HAP-1 (cell line): ENCODE measurements around the gene SPAG6.
A peak's percentile ranks its signal among the peaks of the same experiment; 100 is the strongest.
"Not testable (repeated sequence)": the region's sequence is repeated elsewhere in the genome, so short reads cannot be mapped to it uniquely, and the experiment has no call there.

ENCODE experiments used
- DNase-seq, 2 experiments: peaks; one replicate each; pipeline ENCODE4 v3.0.0-alpha.2; 2016 to 2020; ENCODE audit warnings: low spot score in 2 of 2
- H3K27me3 ChIP-seq: fragments of 250-450 bp; sonication (Bioruptor Pico); 2 replicates; pipeline ENCODE4 v1.5.1; 2020; ENCODE audit warnings: low read depth, mild to moderate bottlenecking, moderate library complexity
- H3K36me3 ChIP-seq: fragments of 250-450 bp; sonication (Bioruptor Pico); replicated peaks from 2 replicates; pipeline ENCODE4 v1.5.1; 2020; ENCODE audit warnings: mild to moderate bottlenecking
- H3K4me1 ChIP-seq: fragments of 250-450 bp; sonication (Bioruptor Pico); 2 replicates; pipeline ENCODE4 v1.5.1; 2020; ENCODE audit warnings: mild to moderate bottlenecking
- H3K4me3 ChIP-seq: fragments of 250-450 bp; sonication (Bioruptor Pico); 2 replicates; pipeline ENCODE4 v1.5.1; 2020; ENCODE audit warnings: mild to moderate bottlenecking, moderate library complexity
- H3K9me3 ChIP-seq: fragments of 250-450 bp; sonication (Bioruptor Pico); 2 replicates; pipeline ENCODE4 v1.5.1; 2020; ENCODE audit warnings: mild to moderate bottlenecking, moderate library complexity
- in situ Hi-C: fragments of 300-500 bp; cut with MboI; formaldehyde crosslinking; loops from 3 replicates; pipeline ENCODE4 v1.14.3; 2020; ENCODE audit warnings: low sequenced_read_pairs, inconsistent platforms, mixed read lengths

The SPAG6 gene

DNA sequence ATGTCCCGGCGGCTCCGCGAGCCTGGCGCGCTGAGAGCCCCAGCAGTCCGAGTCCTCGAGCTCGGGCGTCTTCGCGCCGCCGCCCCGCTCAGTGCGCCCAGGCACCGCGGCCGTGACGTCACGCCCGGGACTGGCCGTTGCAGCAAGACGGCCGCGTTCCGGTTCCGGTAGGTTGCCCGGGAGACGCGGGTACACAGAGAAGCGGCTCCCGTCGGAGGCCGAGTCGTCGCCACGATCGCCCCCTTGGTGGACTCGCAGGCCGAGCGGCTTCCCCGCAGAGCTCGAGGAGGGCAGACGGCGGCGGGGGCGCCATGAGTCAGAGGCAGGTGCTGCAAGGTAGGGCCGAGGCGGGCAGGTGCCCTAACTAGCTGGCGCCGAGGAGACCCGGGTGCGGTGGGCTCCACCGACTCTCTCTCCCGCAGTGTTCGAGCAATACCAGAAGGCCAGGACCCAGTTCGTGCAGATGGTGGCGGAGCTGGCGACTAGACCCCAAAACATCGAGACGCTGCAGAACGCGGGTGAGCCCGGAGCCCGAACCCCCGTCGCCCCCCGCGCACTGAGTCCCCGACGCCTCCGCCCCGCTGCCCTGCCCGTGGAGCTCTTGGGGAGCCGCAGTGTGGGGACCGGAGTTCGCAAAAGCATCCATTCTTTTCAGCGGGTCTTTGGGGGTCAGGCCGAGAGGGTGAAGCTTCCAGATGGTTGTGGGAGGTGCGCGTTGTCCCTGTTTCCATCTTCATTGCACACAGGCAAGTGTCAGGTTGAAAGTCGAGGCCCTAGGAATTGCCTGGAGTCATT is at the start of gene SPAG6:
Gene SPAG6, plus strand, starts transcription at position 196 of the 795 bp plus-strand sequence. Its CDS starts 116 bp downstream, at position 312.
- Histone ChIP-seq H3K36me3 (no peaks in the 10 kb centered on the region), H3K4me3 (no peak within 1 kb of the TSS), H3K9me3 (no peaks in the 10 kb centered on the region), H3K27me3 (peaks cover 16% of the 10 kb centered on the region), H3K4me1 (peaks cover 35% of the 10 kb centered on the region)
- in situ Hi-C loops, result no loop called here
- DNase-seq, result no peak

DNA sequence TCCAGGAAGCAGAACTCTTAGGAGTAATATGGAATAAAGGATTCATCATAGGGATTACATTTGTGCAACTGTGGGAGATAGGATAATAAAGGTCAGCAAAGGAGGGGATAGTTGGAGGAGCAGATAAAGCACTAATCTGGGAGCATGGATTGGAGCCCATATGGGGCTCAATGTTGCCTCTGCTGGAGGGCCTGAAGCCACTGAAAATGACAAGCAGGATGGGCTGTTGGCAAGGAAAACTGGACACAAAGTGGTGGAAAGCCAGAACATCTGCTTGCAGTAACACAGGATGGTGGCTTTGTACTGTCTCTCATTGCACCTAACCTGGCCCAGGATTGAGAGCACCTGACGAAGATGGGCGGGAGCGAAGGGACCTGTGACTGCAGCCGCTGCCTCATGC is 44.1 kb upstream of the SPAG6 start:
- no peaks in the 10 kb centered on the region for H3K9me3 ChIP-seq
- in situ Hi-C loops, result no loop called here
- H3K36me3 ChIP-seq, result no peaks in the 10 kb centered on the region
- DNase-seq, result no peak
- no peaks in the 10 kb centered on the region for H3K27me3 ChIP-seq
- no peaks in the 10 kb centered on the region for H3K4me1 ChIP-seq
- H3K4me3 ChIP-seq, result no peak overlapping the region

DNA sequence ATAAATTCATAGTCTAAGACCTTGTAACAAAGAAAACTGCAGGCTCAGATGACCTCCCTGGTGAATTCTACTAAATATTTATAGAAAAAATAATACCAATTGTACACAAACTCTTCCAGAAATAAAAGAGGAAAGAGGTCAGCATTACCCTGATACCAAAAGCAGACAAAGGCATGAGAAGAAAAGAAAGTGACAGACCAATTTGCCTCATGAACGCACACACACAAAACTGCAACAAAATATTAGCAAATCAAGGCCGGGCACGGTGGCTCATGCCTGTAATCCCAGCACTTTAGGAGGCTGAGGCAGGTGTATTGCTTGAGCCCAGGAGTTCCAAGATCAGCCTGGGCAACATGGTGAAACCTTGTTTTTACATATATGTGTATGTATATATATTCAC is 41.8 kb upstream of the SPAG6 start:
- H3K36me3 ChIP-seq, result no peaks in the 10 kb centered on the region
- H3K4me1 ChIP-seq, result no peaks in the 10 kb centered on the region
- H3K4me3 ChIP-seq, result no peak overlapping the region
- H3K27me3 ChIP-seq, result no peaks in the 10 kb centered on the region
- no peaks in the 10 kb centered on the region for H3K9me3 ChIP-seq
- in situ Hi-C loops, result no loop called here
- DNase-seq, result no peak

DNA sequence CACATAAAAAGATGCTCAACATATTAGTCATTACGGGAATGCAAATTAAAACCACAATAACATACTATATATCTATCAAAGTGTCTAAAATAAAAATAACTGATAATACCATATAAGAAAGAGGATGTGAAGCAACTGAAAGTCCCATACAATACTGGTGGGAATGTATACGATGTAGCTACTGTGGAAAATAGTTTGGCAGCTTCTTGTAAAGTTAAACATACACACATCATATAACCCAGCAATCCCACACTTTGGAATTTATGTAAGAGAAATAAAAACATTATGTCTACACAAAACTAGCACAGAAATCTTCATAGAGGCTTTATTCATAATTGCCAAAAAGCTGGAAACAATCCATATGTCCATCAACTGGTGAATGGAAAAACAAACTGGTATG is 39.6 kb upstream of the SPAG6 start:
- H3K4me1 ChIP-seq, result no peaks in the 10 kb centered on the region
- in situ Hi-C loops, result no loop called here
- H3K4me3 ChIP-seq, result no peak overlapping the region
- H3K9me3 ChIP-seq, result no peaks in the 10 kb centered on the region
- H3K27me3 ChIP-seq, result no peaks in the 10 kb centered on the region
- no peaks in the 10 kb centered on the region for H3K36me3 ChIP-seq
- no peak for DNase-seq

DNA sequence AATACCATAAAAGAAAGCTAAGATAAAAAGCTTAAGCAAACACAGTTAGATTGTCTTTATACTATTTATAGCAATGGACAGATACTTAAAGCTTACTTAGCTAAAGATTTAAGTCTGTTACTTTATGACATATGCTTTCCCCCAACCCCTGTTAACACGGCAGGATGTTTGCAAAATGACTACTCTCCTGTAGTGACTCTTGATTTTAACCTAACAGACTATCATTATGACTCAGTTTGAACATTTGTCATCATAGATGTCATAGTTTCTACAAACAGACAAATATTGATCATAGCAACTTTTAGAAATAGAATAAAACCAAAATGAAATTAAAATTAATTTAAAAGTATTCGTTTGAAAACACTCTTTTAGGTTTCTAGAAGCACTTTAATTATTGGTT is 36.9 kb upstream of the SPAG6 start:
- no peaks in the 10 kb centered on the region for H3K36me3 ChIP-seq
- DNase-seq, result no peak
- H3K4me3 ChIP-seq, result no peak overlapping the region
- H3K4me1 ChIP-seq, result no peaks in the 10 kb centered on the region
- no peaks in the 10 kb centered on the region for H3K9me3 ChIP-seq
- in situ Hi-C loops, result no loop called here
- H3K27me3 ChIP-seq, result no peaks in the 10 kb centered on the region

DNA sequence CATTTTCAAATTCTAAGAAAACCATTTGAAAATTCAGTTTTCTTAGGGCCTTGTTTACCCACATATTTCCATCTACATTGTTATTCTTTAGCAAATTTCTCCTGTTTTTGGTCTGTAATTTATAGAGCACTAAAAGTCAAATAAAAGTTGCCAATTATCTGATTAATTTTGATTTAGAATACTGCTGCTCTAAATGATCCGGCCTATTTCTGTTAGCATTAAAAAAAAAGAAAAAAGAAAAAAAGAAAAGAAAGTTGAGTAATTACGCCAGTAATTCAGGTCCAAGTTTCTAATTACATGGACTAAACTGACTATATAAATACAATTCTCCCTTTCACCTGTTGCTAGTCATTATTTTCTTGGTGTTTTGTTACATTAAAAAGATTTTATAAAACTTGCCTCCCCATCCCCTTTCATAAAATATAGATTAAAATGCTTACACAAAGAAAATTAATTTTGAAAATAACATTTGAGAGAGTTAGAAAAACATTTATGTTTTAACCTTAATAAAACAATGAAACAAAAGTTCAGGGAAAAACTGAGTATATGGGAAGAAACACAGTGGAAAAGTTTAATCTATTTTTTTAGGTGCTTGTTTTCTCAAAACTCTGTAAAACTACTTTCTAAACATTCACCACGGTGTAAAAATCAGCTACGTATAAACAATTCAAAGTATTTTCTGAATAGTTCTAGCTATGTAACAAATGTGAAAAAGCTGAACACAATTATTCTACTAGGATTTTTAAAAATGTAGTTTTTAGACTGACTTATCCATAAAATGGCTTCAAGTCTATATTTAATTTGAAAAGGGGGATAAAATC is 35.9 kb upstream of the SPAG6 start:
- Histone ChIP-seq H3K36me3 (no peaks in the 10 kb centered on the region), H3K4me3 (no peak overlapping the region), H3K27me3 (no peaks in the 10 kb centered on the region), H3K9me3 (no peaks in the 10 kb centered on the region), H3K4me1 (no peaks in the 10 kb centered on the region)
- in situ Hi-C loops, result no loop called here
- no peak for DNase-seq

DNA sequence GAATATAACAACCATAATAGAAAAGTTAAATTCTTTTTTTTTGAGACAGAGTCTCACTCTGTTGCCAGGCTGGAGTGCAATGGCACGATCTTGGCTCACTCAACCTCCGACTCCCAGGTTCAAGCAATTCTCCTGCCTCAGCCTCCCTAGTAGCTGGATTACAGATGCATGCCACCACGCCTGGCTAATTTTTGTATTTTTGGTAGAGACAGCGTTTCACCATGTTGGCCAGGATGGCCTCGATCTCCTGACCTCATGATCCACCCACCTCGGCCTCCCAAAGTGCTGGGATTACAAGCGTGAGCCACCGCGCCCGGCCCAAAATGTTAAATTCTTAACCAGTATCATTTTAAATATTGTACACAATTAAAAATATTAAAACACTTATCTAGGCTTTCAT is 35.3 kb upstream of the SPAG6 start:
- not testable (repeated sequence) for H3K36me3 ChIP-seq, H3K27me3 ChIP-seq, H3K4me3 ChIP-seq, H3K4me1 ChIP-seq, DNase-seq, H3K9me3 ChIP-seq
- in situ Hi-C loops, result loop anchor here (10.0 kb wide), 1 partner anchor 305 kb away; the partner anchor contains the start of gene DNAJC1

DNA sequence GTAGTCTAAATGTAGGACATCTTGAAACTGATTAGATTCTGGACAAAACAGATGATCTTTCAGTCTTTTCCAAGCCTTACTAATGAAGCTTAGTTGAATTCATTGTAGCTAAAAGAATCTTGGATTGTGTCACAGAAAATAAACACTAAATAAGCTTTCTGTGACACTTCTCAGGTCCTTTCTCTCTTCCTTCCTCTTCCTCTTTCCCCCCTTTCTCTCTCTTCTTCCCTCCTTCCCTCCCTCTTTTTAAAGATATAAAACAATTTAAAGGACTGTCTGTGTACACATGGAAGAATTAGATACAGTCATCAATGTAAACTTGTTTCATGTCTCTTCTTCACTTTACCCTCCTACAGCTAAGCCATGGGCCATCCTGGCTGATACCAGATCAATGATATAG is 34.4 kb upstream of the SPAG6 start:
- in situ Hi-C loops, result loop anchor here (10.0 kb wide), 1 partner anchor 306 kb away; the partner anchor contains the start of gene DNAJC1
- DNase-seq, result no peak
- Histone ChIP-seq H3K4me3 (no peak overlapping the region), H3K4me1 (peaks cover 8% of the 10 kb centered on the region), H3K9me3 (no peaks in the 10 kb centered on the region), H3K27me3 (no peaks in the 10 kb centered on the region), H3K36me3 (no peaks in the 10 kb centered on the region)

DNA sequence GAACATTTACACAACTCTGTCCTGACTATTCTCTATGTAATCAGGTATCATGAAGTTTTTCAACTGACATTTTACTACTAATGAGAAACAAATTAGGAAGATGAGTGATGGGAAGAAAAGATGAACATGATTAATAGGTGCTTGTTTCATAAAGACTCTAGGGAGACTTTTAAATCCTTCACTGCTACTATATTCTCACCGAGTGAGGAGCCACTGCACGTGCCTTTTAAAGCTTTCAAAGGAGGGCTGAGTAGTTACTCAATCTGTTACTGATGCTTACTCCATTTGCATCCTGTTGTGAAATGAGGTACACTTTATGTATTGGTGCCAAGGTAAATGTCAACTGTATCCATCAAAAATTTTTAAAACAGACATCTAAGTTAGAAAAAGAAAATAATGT is 30.4 kb upstream of the SPAG6 start:
- no peaks in the 10 kb centered on the region for H3K36me3 ChIP-seq
- H3K27me3 ChIP-seq, result no peaks in the 10 kb centered on the region
- in situ Hi-C loops, result loop anchor here (10.0 kb wide), 1 partner anchor 310 kb away; the partner anchor contains the start of gene DNAJC1

DNA sequence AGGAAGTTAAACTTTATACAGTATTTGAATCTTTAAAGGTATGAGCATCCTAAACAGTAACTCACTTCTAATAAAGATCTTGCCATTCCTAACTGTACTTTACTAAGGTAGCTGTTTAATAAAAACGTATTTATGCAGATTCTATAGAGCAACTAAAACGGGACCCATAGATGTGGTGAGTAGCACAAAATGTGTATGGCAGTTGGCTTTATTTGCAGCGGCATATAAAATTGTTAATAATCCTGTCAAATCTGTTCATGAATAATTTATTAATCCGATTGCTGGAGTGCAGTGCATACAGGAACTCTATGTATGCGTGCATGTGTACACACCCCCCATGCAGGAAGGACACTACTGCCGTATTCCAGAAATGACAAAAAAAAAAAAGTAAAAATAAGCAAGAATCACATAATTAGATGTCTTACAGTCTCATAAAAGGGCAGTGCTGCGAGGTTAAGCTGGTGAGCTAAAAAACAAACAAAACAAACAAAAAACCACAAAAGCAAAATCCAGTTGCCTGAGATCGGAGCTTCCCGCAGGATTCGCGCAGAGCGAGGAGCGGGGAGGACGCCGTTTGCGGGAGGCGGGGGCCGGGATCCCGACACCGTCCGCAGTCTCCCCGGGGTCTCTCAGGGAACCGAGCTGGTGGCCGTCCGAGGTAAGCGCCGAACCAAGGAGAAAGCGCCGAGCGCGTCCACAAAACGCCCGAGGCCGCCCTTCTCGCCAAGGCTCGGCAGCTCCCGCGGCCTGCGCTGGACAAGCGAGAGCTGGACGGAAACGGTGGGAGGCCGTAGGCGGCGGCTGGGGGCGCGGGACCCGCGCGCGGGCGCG is 29.6 kb upstream of the SPAG6 start:
- in situ Hi-C loops, result loop anchor here (10.0 kb wide), 1 partner anchor 311 kb away; the partner anchor contains the start of gene DNAJC1
- H3K9me3 ChIP-seq, result no peaks in the 10 kb centered on the region
- no peaks in the 10 kb centered on the region for H3K36me3 ChIP-seq
- H3K4me1 ChIP-seq, result peaks cover 30% of the 10 kb centered on the region
- peak overlapping the region; percentile 66 for H3K4me3 ChIP-seq
- DNase-seq, result no peak
- H3K27me3 ChIP-seq, result no peaks in the 10 kb centered on the region

More for the DNA sequence above, 30.4 kb upstream of the SPAG6 start:
- no peaks in the 10 kb centered on the region for H3K9me3 ChIP-seq
- peaks cover 27% of the 10 kb centered on the region for H3K4me1 ChIP-seq
- H3K4me3 ChIP-seq, result no peak overlapping the region
- DNase-seq, result no peak

DNA sequence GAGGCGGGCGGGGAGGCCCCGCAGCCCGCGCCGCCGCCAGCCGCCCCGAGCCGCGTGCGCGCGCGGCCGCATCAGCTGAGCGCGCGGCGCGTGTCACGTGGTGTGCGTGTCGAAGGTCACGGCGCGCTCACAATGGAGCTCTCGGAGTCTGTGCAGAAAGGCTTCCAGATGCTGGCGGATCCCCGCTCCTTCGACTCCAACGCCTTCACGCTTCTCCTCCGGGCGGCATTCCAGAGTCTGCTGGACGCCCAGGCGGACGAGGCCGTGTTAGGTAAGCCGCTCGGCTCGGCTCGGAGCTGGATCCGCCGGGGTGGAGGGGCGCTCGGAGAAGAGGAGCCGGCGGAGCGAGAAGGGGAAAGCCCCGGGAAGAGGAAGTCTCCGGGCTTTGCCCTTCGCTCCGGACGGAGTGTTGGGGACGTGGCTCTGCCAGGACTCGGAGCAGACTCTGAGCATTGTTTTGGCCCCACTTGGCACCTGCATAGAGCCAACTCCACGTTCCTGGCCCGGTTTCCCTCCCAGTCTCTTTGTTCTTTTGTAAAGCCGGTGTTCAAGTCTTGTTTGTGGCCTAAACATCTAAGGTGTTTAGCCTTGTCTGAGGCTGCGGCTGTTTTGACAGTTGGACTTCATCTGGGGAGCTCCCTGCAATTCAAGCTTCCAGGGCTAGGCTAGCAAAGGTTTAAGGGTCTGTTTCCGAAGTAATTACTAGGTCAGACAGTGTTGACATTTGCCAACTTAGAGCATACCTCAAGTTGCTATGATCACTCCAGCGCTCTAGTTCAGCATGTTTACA is 28.8 kb upstream of the SPAG6 start, which contains the start of gene COMMD3:
Gene COMMD3, plus strand, starts transcription at position 103 of the 790 bp plus-strand sequence. Its CDS starts 30 bp downstream, at position 133.
- peak; percentile 78 to 88 for DNase-seq
- H3K4me1 ChIP-seq, result peaks cover 30% of the 10 kb centered on the region
- H3K36me3 ChIP-seq, result no peaks in the 10 kb centered on the region
- in situ Hi-C loops, result loop anchor here (10.0 kb wide), 1 partner anchor 312 kb away; the partner anchor contains the start of gene DNAJC1
- H3K4me3 ChIP-seq, result peak within 1 kb of the TSS; percentile 66
- no peaks in the 10 kb centered on the region for H3K9me3 ChIP-seq
- H3K27me3 ChIP-seq, result no peaks in the 10 kb centered on the region

DNA sequence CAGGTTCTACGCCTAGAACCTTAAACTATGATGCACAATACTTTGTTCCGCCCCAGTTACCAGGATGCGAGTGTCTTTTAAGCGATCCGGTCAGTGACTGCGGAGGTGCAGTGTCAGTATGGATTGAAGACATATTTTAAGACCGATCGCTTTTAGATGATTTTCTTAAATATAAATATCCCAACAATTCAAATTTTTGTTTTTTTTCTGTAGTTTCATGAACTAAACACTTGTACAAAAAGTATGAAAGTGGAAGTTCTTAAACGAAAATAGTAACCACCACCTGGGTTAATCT is 28.3 kb upstream of the SPAG6 start:
- DNase-seq, result peak in 1 of 2 experiments; percentile 26
- peaks cover 1% of the 10 kb centered on the region for H3K27me3 ChIP-seq
- no peaks in the 10 kb centered on the region for H3K36me3 ChIP-seq
- H3K4me1 ChIP-seq, result peaks cover 30% of the 10 kb centered on the region
- in situ Hi-C loops, result loop anchor here (10.0 kb wide), 1 partner anchor 312 kb away; the partner anchor contains the start of gene DNAJC1
- no peaks in the 10 kb centered on the region for H3K9me3 ChIP-seq
- peak overlapping the region; percentile 66 for H3K4me3 ChIP-seq
